Panc1 (cell line): Measurements from ENCODE around the gene HELZ2. TPM values are rescaled to one million over a fixed set of nuclear protein-coding genes. Genes with fewer than 3 reads are reported as not detected.

Experiments used
- ATAC-seq: fragments of 200-7000 bp; cut with Tn5 transposase; 2 replicates; pipeline ENCODE4 v1.9.1; 2020; ENCODE audit warnings: mild to moderate bottlenecking, moderate library complexity
- BruUV-seq: library from RNA; stranded (reverse); fragments of 400-500 nt; replicated peaks from 2 replicates; lab custom pipeline; 2021; lab: Mats Ljungman, UMichigan
- CTCF ChIA-PET: fragments of 300-600 bp; sonication (Branson Sonifier 250); formaldehyde crosslinking; loops from one replicate; lab custom pipeline; 2022; ENCODE audit warnings: antibody characterized with exemption; lab: Charles Lee
- POLR2A ChIA-PET: fragments of 300-600 bp; sonication (Branson Sonifier 250); formaldehyde crosslinking; loops from one replicate; lab custom pipeline; 2022; ENCODE audit warnings: antibody characterized with exemption; lab: Charles Lee
- DNase-seq: peaks from one replicate; pipeline ENCODE4 v3.0.0-alpha.2; 2010; ENCODE audit warnings: low read depth, low spot score
- H3K27ac ChIP-seq: 2 replicates; pipeline ENCODE4 v1.5.1; 2011; ENCODE audit warnings: mild to moderate bottlenecking, low read length, inconsistent platforms
- H3K27me3 ChIP-seq: fragments of 200-500 bp; sonication (Bioruptor generic); 2 replicates; pipeline ENCODE4 v1.6.0; 2014; ENCODE audit warnings: low read length, inconsistent platforms; ENCODE audit not compliant: control insufficient read depth, insufficient read depth
- H3K36me3 ChIP-seq: fragments of 200-500 bp; sonication (Bioruptor generic); 2 replicates; pipeline ENCODE4 v1.5.1; 2014; ENCODE audit warnings: inconsistent platforms, mild to moderate bottlenecking, low read length, moderate library complexity; ENCODE audit not compliant: control insufficient read depth, insufficient read depth
- H3K4me1 ChIP-seq: 2 replicates; pipeline ENCODE4 v1.5.1; 2011; ENCODE audit warnings: inconsistent platforms, mild to moderate bottlenecking, low read length, moderate library complexity; ENCODE audit not compliant: control insufficient read depth, insufficient read depth
- H3K4me3 ChIP-seq, 2 experiments: 2 replicates each; pipeline ENCODE4 v1.5.1; 2011 to 2012; ENCODE audit warnings: low read depth in 2 of 2, low read length in 2 of 2, mild to moderate bottlenecking in 2 of 2, inconsistent platforms in 1 of 2, moderate library complexity in 1 of 2
- H3K9me3 ChIP-seq: fragments of 200-500 bp; sonication (Bioruptor generic); 2 replicates; pipeline ENCODE4 v1.5.1; 2014; ENCODE audit warnings: low read depth, mild to moderate bottlenecking, inconsistent platforms, low read length, moderate library complexity; ENCODE audit not compliant: control insufficient read depth, insufficient read depth
- POLR2AphosphoS5 ChIP-seq: IDR thresholded peaks from 2 replicates; pipeline ENCODE4 v1.6.1; 2012; ENCODE audit warnings: mild to moderate bottlenecking, low read depth, low read length, moderate library complexity
- REST ChIP-seq, 2 experiments: IDR thresholded peaks; 2 replicates each; pipeline ENCODE4 v1.6.1; 2011 to 2012; ENCODE audit warnings: low read depth in 2 of 2, control low read depth in 1 of 2, low read length in 1 of 2, mild to moderate bottlenecking in 1 of 2, moderate library complexity in 1 of 2; ENCODE audit not compliant: insufficient read depth in 1 of 2
- SIN3A ChIP-seq: IDR thresholded peaks from 2 replicates; pipeline ENCODE4 v1.6.1; 2012; ENCODE audit warnings: low read depth, mild to moderate bottlenecking, low read length, moderate library complexity, borderline replicate concordance; ENCODE audit not compliant: insufficient read depth
- TCF7L2 ChIP-seq: IDR thresholded peaks from 2 replicates; pipeline ENCODE4 v1.6.1; 2011; ENCODE audit warnings: mild to moderate bottlenecking, low read depth, low read length, inconsistent platforms
- in situ Hi-C: cut with HindIII; loops from 2 replicates; pipeline ENCODE4 v1.10.0; 2016; ENCODE audit warnings: low sequenced_read_pairs, low pct_unique_long_range_greater_than_20kb
- intact Hi-C: fragments of 100-400 bp; cut with micrococcal nuclease; formaldehyde crosslinking; loops from one replicate; pipeline ENCODE4 v1.10.0; 2022; ENCODE audit not compliant: unreplicated experiment
- total RNA-seq: library from RNA; stranded (reverse); gene quantifications from one replicate; pipeline ENCODE4 v1.2.1, GENCODE V29; 2021; ENCODE audit not compliant: unreplicated experiment
- TF ChIP-seq, protein P1 (sequence below): fragments of 450-650 bp; IDR thresholded peaks from 2 replicates; pipeline ENCODE4 v1.5.1; 2017; ENCODE audit warnings: mild to moderate bottlenecking

HELZ2 gene
- total RNA-seq, 1 experiment from 2014 or later = 41.5 TPM

- in situ Hi-C loops (loop anchor here (10.0 kb wide), 1 partner anchor 57 kb away; the partner anchor contains the start of gene PTK6), intact Hi-C loops (no loop called here)
- ATAC-seq = no peak
- no TSS peak for BruUV-seq
- ChIA-PET POLR2A (no interaction called here), CTCF (no interaction called here)
- Histone ChIP-seq H3K9me3 (no peaks in the 10 kb centered on the region), H3K27ac (no peak overlapping the region), H3K4me3 (no peak overlapping the region), H3K27me3 (no peaks in the 10 kb centered on the region), H3K36me3 (no peaks in the 10 kb centered on the region), H3K4me1 (no peaks in the 10 kb centered on the region)
- DNase-seq = no peak
- TF ChIP-seq REST (IDR thresholded peaks at IDR 0.05; ENCODE audit: insufficient read depth in 1 of 2, low read depth in 2 of 2, low read length in 1 of 2) = no peak
- TF ChIP-seq, protein P1, sequence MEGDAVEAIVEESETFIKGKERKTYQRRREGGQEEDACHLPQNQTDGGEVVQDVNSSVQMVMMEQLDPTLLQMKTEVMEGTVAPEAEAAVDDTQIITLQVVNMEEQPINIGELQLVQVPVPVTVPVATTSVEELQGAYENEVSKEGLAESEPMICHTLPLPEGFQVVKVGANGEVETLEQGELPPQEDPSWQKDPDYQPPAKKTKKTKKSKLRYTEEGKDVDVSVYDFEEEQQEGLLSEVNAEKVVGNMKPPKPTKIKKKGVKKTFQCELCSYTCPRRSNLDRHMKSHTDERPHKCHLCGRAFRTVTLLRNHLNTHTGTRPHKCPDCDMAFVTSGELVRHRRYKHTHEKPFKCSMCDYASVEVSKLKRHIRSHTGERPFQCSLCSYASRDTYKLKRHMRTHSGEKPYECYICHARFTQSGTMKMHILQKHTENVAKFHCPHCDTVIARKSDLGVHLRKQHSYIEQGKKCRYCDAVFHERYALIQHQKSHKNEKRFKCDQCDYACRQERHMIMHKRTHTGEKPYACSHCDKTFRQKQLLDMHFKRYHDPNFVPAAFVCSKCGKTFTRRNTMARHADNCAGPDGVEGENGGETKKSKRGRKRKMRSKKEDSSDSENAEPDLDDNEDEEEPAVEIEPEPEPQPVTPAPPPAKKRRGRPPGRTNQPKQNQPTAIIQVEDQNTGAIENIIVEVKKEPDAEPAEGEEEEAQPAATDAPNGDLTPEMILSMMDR = no peak
- TF ChIP-seq POLR2AphosphoS5 = no peak
- no peak for TF ChIP-seq SIN3A
- no peak for TF ChIP-seq TCF7L2
Observed at GRCh38 chr20:63591786-63592355, 17.8 kb upstream of the HELZ2 start.

GRCh38 chr20:63591147-63591533, 17.1 kb upstream of the HELZ2 start:
- Histone ChIP-seq H3K9me3 (no peaks in the 10 kb centered on the region), H3K36me3 (no peaks in the 10 kb centered on the region), H3K27ac (no peak overlapping the region), H3K27me3 (no peaks in the 10 kb centered on the region), H3K4me1 (no peaks in the 10 kb centered on the region), H3K4me3 (no peak overlapping the region)
- DNase-seq = no peak
- no TSS peak for BruUV-seq
- ChIA-PET POLR2A (no interaction called here), CTCF (no interaction called here)
- intact Hi-C loops (no loop called here), in situ Hi-C loops (loop anchor here (10.0 kb wide), 1 partner anchor 56 kb away; the partner anchor contains the start of gene PTK6)
- ATAC-seq = no peak
- TF ChIP-seq, protein P1 = no peak
- TF ChIP-seq TCF7L2 = no peak
- no peak for TF ChIP-seq SIN3A
- TF ChIP-seq REST (IDR thresholded peaks at IDR 0.05; ENCODE audit: insufficient read depth in 1 of 2, low read depth in 2 of 2, low read length in 1 of 2) = no peak
- TF ChIP-seq POLR2AphosphoS5 = no peak
